PC-3 (cell line): Measurements from ENCODE around the gene TUBB. TPM values are rescaled to one million over a fixed set of nuclear protein-coding genes. Genes with fewer than 3 reads are reported as not detected.

Experiments used
- ATAC-seq: fragments of 200-7000 bp; cut with Tn5 transposase; 2 replicates; pipeline ENCODE4 v1.9.1; 2020; ENCODE audit warnings: mild to moderate bottlenecking, moderate library complexity
- BruUV-seq: library from RNA; stranded (reverse); fragments of 400-500 nt; replicated peaks from 2 replicates; lab custom pipeline; 2021; lab: Mats Ljungman, UMichigan
- CTCF ChIA-PET: fragments of 300-600 bp; sonication (Branson Sonifier 250); formaldehyde crosslinking; loops from one replicate; lab custom pipeline; 2022; ENCODE audit warnings: antibody characterized with exemption; lab: Charles Lee
- POLR2A ChIA-PET: fragments of 300-600 bp; sonication (Branson Sonifier 250); formaldehyde crosslinking; loops from one replicate; lab custom pipeline; 2022; ENCODE audit warnings: antibody characterized with exemption; ENCODE audit not compliant: unreplicated experiment; lab: Charles Lee
- DNase-seq: peaks from one replicate; pipeline ENCODE4 v3.0.0-alpha.2; 2015
- H2AFZ ChIP-seq: fragments of 300-600 bp; sonication (generic); 2 replicates; pipeline ENCODE4 v1.6.0; 2016; ENCODE audit warnings: antibody characterized with exemption, low read length
- H3F3A ChIP-seq: fragments of 300-600 bp; sonication (generic); one replicate; pipeline ENCODE4 v1.6.0; 2017; ENCODE audit warnings: antibody characterized with exemption, low read length, control low read depth, mild to moderate bottlenecking; ENCODE audit not compliant: unreplicated experiment
- H3K27ac ChIP-seq: fragments of 300-600 bp; sonication (generic); 2 replicates; pipeline ENCODE4 v1.5.1; 2016; ENCODE audit warnings: mild to moderate bottlenecking, low read length
- H3K27me3 ChIP-seq: fragments of 300-600 bp; sonication (generic); 2 replicates; pipeline ENCODE4 v1.6.1; 2016; ENCODE audit warnings: low read length, mixed read lengths
- H3K36me3 ChIP-seq: fragments of 300-600 bp; sonication (generic); 2 replicates; pipeline ENCODE4 v1.6.1; 2016; ENCODE audit warnings: low read depth, mixed run types, low read length, mixed read lengths
- H3K4me1 ChIP-seq: fragments of 300-600 bp; sonication (generic); 2 replicates; pipeline ENCODE4 v1.5.1; 2016; ENCODE audit warnings: low read length; ENCODE audit not compliant: insufficient read depth
- H3K4me2 ChIP-seq: fragments of 300-600 bp; sonication (generic); 2 replicates; pipeline ENCODE4 v1.6.0; 2016; ENCODE audit warnings: low read length
- H3K4me3 ChIP-seq: fragments of 300-600 bp; sonication (generic); 2 replicates; pipeline ENCODE4 v1.5.1; 2016; ENCODE audit warnings: mild to moderate bottlenecking, low read length, mixed read lengths
- H3K79me2 ChIP-seq: fragments of 300-600 bp; sonication (generic); 2 replicates; pipeline ENCODE4 v1.6.1; 2017; ENCODE audit warnings: low read length, mixed read lengths
- H3K9ac ChIP-seq: fragments of 300-600 bp; sonication (generic); 2 replicates; pipeline ENCODE4 v1.6.0; 2016; ENCODE audit warnings: mild to moderate bottlenecking, low read length
- H3K9me2 ChIP-seq: fragments of 300-600 bp; sonication (generic); replicated peaks from 2 replicates; pipeline ENCODE4 v1.6.1; 2016; ENCODE audit warnings: mixed run types, low read length, mixed read lengths
- H3K9me3 ChIP-seq: fragments of 300-600 bp; sonication (generic); 2 replicates; pipeline ENCODE4 v1.6.1; 2016; ENCODE audit warnings: low read length, mixed read lengths
- H4K20me1 ChIP-seq: fragments of 300-600 bp; sonication (generic); 2 replicates; pipeline ENCODE4 v1.6.1; 2016; ENCODE audit warnings: low read length, mixed read lengths
- CTCF ChIP-seq: fragments of 300-600 bp; sonication (generic); conservative IDR thresholded peaks from 2 replicates; pipeline ENCODE4 v1.5.1; 2017; ENCODE audit warnings: antibody characterized with exemption, low read depth, mild to moderate bottlenecking, low read length
- EZH2 ChIP-seq: fragments of 300-600 bp; sonication (generic); IDR thresholded peaks from one replicate; pipeline ENCODE4 v1.6.1; 2017; ENCODE audit warnings: antibody characterized with exemption, mild to moderate bottlenecking, low read length; ENCODE audit not compliant: unreplicated experiment
- EZH2phosphoT487 ChIP-seq: fragments of 300-600 bp; sonication (generic); IDR thresholded peaks from 2 replicates; pipeline ENCODE4 v1.6.1; 2018; ENCODE audit warnings: mild to moderate bottlenecking, antibody characterized with exemption, low read length, borderline replicate concordance
- intact Hi-C: fragments of 100-400 bp; cut with micrococcal nuclease; formaldehyde crosslinking; loops from 2 replicates; pipeline ENCODE4 v1.9.0; 2023
- total RNA-seq: library from RNA; depleted of rRNA; stranded (reverse); fragments of >200 nt; gene quantifications from 2 replicates; pipeline ENCODE4 v1.2.3, GENCODE V29; 2014

TUBB gene
- total RNA-seq, 1 experiment from 2014 or later: 1,398 TPM

GRCh38 chr6:30741789-30742315 is 21.7 kb downstream of the TUBB start:
- Histone ChIP-seq H3K27me3 (no peaks in the 10 kb centered on the region), H3K36me3 (peaks cover 42% of the 10 kb centered on the region), H3K4me2 (peak overlapping the region; percentile 89), H3K9me2 (no peaks in the 10 kb centered on the region), H3K4me3 (peak overlapping the region; percentile 91), H3K27ac (peak overlapping the region; percentile 98), H2AFZ (no peak overlapping the region), H4K20me1 (peaks cover 9% of the 10 kb centered on the region), H3F3A (peaks cover 7% of the 10 kb centered on the region), H3K9ac (peak overlapping the region; percentile 100), H3K4me1 (peaks cover 71% of the 10 kb centered on the region), H3K9me3 (no peaks in the 10 kb centered on the region), H3K79me2 (peaks cover 91% of the 10 kb centered on the region)
- no peak for TF ChIP-seq EZH2
- TF ChIP-seq CTCF: no peak
- TF ChIP-seq EZH2phosphoT487: no peak
- no TSS peak for BruUV-seq
- ChIA-PET POLR2A (interaction anchor here (0.6 to 1.7 kb wide), 6 partner anchors 11 to 78 kb away, joined by 3 to 8 read pairs (median 6); no protein-coding TSS in a partner anchor), CTCF (interaction anchor here (0.8 to 1.2 kb wide), 4 partner anchors 11 to 78 kb away, joined by 3 to 6 read pairs (median 4); no protein-coding TSS in a partner anchor)
- DNase-seq (peak; percentile 32), ATAC-seq (no peak; the same call in 1 of the 2 replicates)
- intact Hi-C loops: loop anchor here (1.0 to 5.0 kb wide), 2 partner anchors 10 to 135 kb away; no protein-coding TSS in a partner anchor

GRCh38 chr6:30742316-30743098 is 22.4 kb downstream of the TUBB start, which contains the start of gene FLOT1:
Gene FLOT1 (minus strand): TSS chr6:30742687. CDS start chr6:30742189, 498 bp downstream.
- peaks cover 91% of the 10 kb centered on the region for H3K79me2 ChIP-seq
- H3K4me2 ChIP-seq: peak within 1 kb of the TSS; percentile 89
- H3K9me3 ChIP-seq: no peaks in the 10 kb centered on the region
- H3K4me1 ChIP-seq: peaks cover 71% of the 10 kb centered on the region
- ChIA-PET CTCF (interaction anchor here (1.0 to 1.2 kb wide), 3 partner anchors 15 to 78 kb away, joined by 3 to 6 read pairs (median 5); no protein-coding TSS in a partner anchor), POLR2A (interaction anchor here (0.6 to 1.7 kb wide), 7 partner anchors 10 to 78 kb away, joined by 3 to 16 read pairs (median 7); no protein-coding TSS in a partner anchor)
- H3K27ac ChIP-seq: peak within 1 kb of the TSS; percentile 98
- H3K9ac ChIP-seq: peak within 1 kb of the TSS; percentile 100
- BruUV-seq: no TSS peak
- peaks cover 8% of the 10 kb centered on the region for H3F3A ChIP-seq
- H2AFZ ChIP-seq: no peak within 1 kb of the TSS
- ATAC-seq (peak; percentile 74), DNase-seq (peak; percentile 98)
- TF ChIP-seq EZH2phosphoT487 (no peak), CTCF (no peak), EZH2 (no peak)
- H3K36me3 ChIP-seq: peaks cover 36% of the 10 kb centered on the region
- H3K9me2 ChIP-seq: no peaks in the 10 kb centered on the region
- intact Hi-C loops: loop anchor here (1.0 to 5.0 kb wide), 2 partner anchors 10 to 135 kb away; no protein-coding TSS in a partner anchor
- H3K27me3 ChIP-seq: no peaks in the 10 kb centered on the region
- peaks cover 9% of the 10 kb centered on the region for H4K20me1 ChIP-seq
- H3K4me3 ChIP-seq: peak within 1 kb of the TSS; percentile 91
